ENCODE measurements around the gene ATP11B. TPM values are rescaled to one million over a fixed set of nuclear protein-coding genes. Genes with fewer than 3 reads are reported as not detected.

The ATP11B gene
- total and polyA plus RNA-seq, 2 experiments from 2014 or later, result 5.8 to 24.7 TPM

DNA sequence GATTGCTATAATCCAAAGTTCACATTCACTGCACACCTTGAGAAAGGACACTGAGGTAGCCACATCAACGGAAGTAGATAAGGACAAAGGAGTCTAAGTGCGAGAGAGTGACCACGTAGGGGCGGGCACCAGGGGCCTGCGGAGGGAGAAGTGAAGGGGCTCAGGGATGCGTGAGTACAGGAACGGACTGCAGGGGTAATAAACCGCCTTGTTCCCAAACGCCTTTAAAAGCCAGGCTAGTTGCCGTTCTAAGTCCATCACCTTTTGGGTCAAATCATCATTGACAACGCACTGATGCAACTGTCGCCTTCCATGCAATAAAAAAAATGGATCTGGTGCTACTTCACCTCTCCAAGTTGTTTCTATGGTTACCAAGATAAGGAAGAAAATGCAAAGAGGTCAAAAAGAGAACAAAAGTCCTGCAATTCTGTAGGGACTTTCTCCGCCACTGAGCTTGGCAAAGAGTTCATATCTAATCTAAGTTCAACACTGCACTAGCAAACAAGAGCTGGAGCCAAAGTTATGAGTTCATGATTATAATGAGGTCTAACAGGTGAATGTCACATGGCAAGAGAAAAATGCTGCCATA is 32.6 kb upstream of the ATP11B start (continued):
- TF ChIP-seq POLR2AphosphoS5 (IDR thresholded peaks at IDR 0.05; ENCODE audit: low read depth) (no peak), ZNF331 (CRISPR knock-in tag; IDR thresholded peaks at IDR 0.05; ENCODE audit: low read depth) (no peak)
- TF ChIP-seq, protein P1, sequence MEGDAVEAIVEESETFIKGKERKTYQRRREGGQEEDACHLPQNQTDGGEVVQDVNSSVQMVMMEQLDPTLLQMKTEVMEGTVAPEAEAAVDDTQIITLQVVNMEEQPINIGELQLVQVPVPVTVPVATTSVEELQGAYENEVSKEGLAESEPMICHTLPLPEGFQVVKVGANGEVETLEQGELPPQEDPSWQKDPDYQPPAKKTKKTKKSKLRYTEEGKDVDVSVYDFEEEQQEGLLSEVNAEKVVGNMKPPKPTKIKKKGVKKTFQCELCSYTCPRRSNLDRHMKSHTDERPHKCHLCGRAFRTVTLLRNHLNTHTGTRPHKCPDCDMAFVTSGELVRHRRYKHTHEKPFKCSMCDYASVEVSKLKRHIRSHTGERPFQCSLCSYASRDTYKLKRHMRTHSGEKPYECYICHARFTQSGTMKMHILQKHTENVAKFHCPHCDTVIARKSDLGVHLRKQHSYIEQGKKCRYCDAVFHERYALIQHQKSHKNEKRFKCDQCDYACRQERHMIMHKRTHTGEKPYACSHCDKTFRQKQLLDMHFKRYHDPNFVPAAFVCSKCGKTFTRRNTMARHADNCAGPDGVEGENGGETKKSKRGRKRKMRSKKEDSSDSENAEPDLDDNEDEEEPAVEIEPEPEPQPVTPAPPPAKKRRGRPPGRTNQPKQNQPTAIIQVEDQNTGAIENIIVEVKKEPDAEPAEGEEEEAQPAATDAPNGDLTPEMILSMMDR (conservative IDR thresholded peaks at IDR 0.05; ENCODE audit: low read depth in 2 of 2), result no peak

DNA sequence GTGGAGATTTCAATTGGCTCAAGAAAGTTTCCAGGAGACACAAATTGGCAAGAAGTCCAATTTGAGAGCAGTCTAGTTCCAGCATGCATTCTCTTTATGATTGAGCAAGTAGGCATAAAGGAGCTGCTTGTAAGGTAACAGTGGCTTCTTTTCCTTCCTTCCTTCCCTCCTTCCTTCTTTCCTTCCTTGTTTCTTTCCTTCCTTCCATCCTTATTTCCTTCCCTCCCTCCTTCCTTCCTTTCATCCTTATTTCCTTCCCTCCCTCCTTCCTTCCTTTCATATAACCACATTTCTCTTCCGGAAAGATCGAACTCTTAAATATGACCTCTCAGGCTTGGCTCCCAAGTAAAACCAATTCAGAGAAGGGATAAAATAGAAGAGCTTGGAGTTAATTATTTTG is 29.4 kb upstream of the ATP11B start:
- peak overlapping the region; percentile 57; the same call in 1 of the 2 replicates for H2AFZ ChIP-seq
- DNase-seq (ENCODE audit: low spot score) (no peak), ATAC-seq (no peak)
- no peaks in the 10 kb centered on the region for H3K9me3 Mint-ChIP-seq
- H3K27ac ChIP-seq (ENCODE audit: low read depth), result no peak overlapping the region
- H3K27me3 ChIP-seq (ENCODE audit: insufficient read depth), result no peaks in the 10 kb centered on the region
- H3F3A ChIP-seq (replicated peaks; ENCODE audit: low read depth), result no peaks in the 10 kb centered on the region
- H3K4me1 Mint-ChIP-seq, result no peaks in the 10 kb centered on the region
- H3K4me1 ChIP-seq (ENCODE audit: insufficient read depth), result no peaks in the 10 kb centered on the region
- no peak overlapping the region for H3K4me2 ChIP-seq
- no peak overlapping the region for H3K4me3 Mint-ChIP-seq
- H3K27me3 Mint-ChIP-seq (ENCODE audit: insufficient read depth, low read depth, poor library complexity), result no peaks in the 10 kb centered on the region
- H3K9me2 ChIP-seq (ENCODE audit: insufficient read depth), result no peaks in the 10 kb centered on the region
- H3K27ac Mint-ChIP-seq, result no peak overlapping the region
- no peaks in the 10 kb centered on the region for H3K36me3 ChIP-seq (ENCODE audit: insufficient read depth)
- no peaks in the 10 kb centered on the region for H3K36me3 Mint-ChIP-seq (ENCODE audit: low read depth)
- TF ChIP-seq JUNB (IDR thresholded peaks at IDR 0.05; ENCODE audit: unreplicated experiment), result no peak
- H3K4me3 ChIP-seq, result no peak overlapping the region
- no peaks in the 10 kb centered on the region for H3K79me2 ChIP-seq (replicated peaks; ENCODE audit: insufficient read depth)
- no peaks in the 10 kb centered on the region for H4K20me1 ChIP-seq (replicated peaks; ENCODE audit: insufficient read depth)

DNA sequence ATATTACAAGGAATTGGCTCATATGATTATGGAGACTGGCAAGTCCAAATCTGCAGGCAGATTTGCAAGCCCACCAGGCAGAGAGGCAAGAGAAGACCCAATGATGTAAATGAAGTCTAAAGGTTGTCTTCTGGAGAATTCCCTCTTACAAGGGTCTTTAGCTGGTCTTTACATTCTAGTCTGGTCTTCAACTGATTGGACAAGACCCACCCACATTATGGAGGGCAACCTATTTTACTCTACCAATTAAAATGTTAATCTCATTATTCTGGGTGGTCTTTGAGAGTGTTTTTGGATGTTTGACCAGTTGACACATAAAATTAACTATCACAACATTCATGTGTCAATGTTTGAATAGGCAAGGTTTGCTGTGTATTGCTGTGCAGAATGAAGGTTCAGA is 28.0 kb upstream of the ATP11B start:
- Histone ChIP-seq H3K9me2 (ENCODE audit: insufficient read depth) (no peaks in the 10 kb centered on the region), H3K27me3 (ENCODE audit: insufficient read depth) (no peaks in the 10 kb centered on the region), H3K27ac (ENCODE audit: low read depth) (no peak overlapping the region), H4K20me1 (replicated peaks; ENCODE audit: insufficient read depth) (no peaks in the 10 kb centered on the region), H3K4me2 (no peak overlapping the region), H3K4me1 (ENCODE audit: insufficient read depth) (no peaks in the 10 kb centered on the region), H3K36me3 (ENCODE audit: insufficient read depth) (no peaks in the 10 kb centered on the region), H3K79me2 (replicated peaks; ENCODE audit: insufficient read depth) (no peaks in the 10 kb centered on the region), H3F3A (replicated peaks; ENCODE audit: low read depth) (no peaks in the 10 kb centered on the region), H2AFZ (no peak overlapping the region), H3K4me3 (no peak overlapping the region)
- Mint-ChIP-seq H3K27me3 (ENCODE audit: insufficient read depth, low read depth, poor library complexity) (no peaks in the 10 kb centered on the region), H3K4me3 (no peak overlapping the region), H3K9me3 (no peaks in the 10 kb centered on the region), H3K4me1 (no peaks in the 10 kb centered on the region), H3K36me3 (ENCODE audit: low read depth) (no peaks in the 10 kb centered on the region), H3K27ac (no peak overlapping the region)
- DNase-seq (ENCODE audit: low spot score) (no peak), ATAC-seq (no peak)
- TF ChIP-seq, protein P2, sequence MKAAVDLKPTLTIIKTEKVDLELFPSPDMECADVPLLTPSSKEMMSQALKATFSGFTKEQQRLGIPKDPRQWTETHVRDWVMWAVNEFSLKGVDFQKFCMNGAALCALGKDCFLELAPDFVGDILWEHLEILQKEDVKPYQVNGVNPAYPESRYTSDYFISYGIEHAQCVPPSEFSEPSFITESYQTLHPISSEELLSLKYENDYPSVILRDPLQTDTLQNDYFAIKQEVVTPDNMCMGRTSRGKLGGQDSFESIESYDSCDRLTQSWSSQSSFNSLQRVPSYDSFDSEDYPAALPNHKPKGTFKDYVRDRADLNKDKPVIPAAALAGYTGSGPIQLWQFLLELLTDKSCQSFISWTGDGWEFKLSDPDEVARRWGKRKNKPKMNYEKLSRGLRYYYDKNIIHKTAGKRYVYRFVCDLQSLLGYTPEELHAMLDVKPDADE (IDR thresholded peaks at IDR 0.05), result no peak
- TF ChIP-seq ZNF331 (CRISPR knock-in tag; IDR thresholded peaks at IDR 0.05; ENCODE audit: low read depth) (no peak), POLR2AphosphoS5 (IDR thresholded peaks at IDR 0.05; ENCODE audit: low read depth) (no peak), JUNB (IDR thresholded peaks at IDR 0.05; ENCODE audit: unreplicated experiment) (no peak), EZH2 (IDR thresholded peaks at IDR 0.05; ENCODE audit: low read depth, unreplicated experiment) (no peak), NANOG (IDR thresholded peaks at IDR 0.05; ENCODE audit: borderline replicate concordance) (no peak), ZNF114 (CRISPR knock-in tag; IDR thresholded peaks at IDR 0.05) (no peak), CREB1 (CRISPR knock-in tag; IDR thresholded peaks at IDR 0.05; ENCODE audit: low read depth) (no peak)
- TF ChIP-seq, protein P1 (conservative IDR thresholded peaks at IDR 0.05; ENCODE audit: low read depth in 2 of 2), result no peak
